CD14-positive monocyte (primary cell): ENCODE data around the gene BANP. TPM values are rescaled to one million over a fixed set of nuclear protein-coding genes. Genes with fewer than 3 reads are reported as not detected.

ENCODE experiments used
- DNase-seq, 3 donors: peaks; one replicate each; pipeline ENCODE4 v3.0.0-alpha.2; 2011 to 2022
- H2AFZ ChIP-seq: 2 replicates; pipeline ENCODE4 v1.6.0; 2012; ENCODE audit warnings: mild to moderate bottlenecking, low read depth, low read length, inconsistent platforms; ENCODE audit not compliant: insufficient read depth, poor library complexity, severe bottlenecking
- H3K27ac ChIP-seq, 2 donors: 1 replicate in 1 of 2; 2 replicates in 1 of 2; pipeline ENCODE4 v1.5.1; 2012 to 2013; ENCODE audit warnings: low read length in 2 of 2, control low read depth in 1 of 2, inconsistent platforms in 1 of 2, low read depth in 1 of 2, mild to moderate bottlenecking in 1 of 2
- H3K27me3 ChIP-seq, 2 donors: one replicate each; pipeline versions ENCODE4 v1.6.0 to v1.6.1; 2011 to 2013; ENCODE audit warnings: low read length in 2 of 2; ENCODE audit not compliant: control insufficient read depth in 2 of 2, insufficient read depth in 2 of 2
- H3K36me3 ChIP-seq, 2 donors: replicated peaks in 1 of 2; 1 replicate in 1 of 2; 2 replicates in 1 of 2; pipeline versions ENCODE4 v1.5.1 to v1.6.1; 2012 to 2013; ENCODE audit warnings: low read length in 2 of 2, control low read depth in 1 of 2, inconsistent platforms in 1 of 2, mild to moderate bottlenecking in 1 of 2; ENCODE audit not compliant: insufficient read depth in 2 of 2, control insufficient read depth in 1 of 2
- H3K4me1 ChIP-seq, 2 donors: 1 replicate in 1 of 2; 2 replicates in 1 of 2; pipeline versions ENCODE4 v1.5.1 to v1.6.1; 2012 to 2013; ENCODE audit warnings: low read length in 2 of 2, control low read depth in 1 of 2, inconsistent platforms in 1 of 2, mild to moderate bottlenecking in 1 of 2, moderate library complexity in 1 of 2; ENCODE audit not compliant: insufficient read depth in 2 of 2, control insufficient read depth in 1 of 2
- H3K4me2 ChIP-seq: replicated peaks from 2 replicates; pipeline ENCODE3; 2012; ENCODE audit warnings: low read length, moderate library complexity, mild to moderate bottlenecking; ENCODE audit not compliant: poor library complexity, severe bottlenecking; ENCODE audit errors: extremely low read depth
- H3K4me3 ChIP-seq, 3 experiments: fragments of 200-600 bp in 1 of 3; sonication (generic) in 1 of 3; replicated peaks in 1 of 3; 1 replicate in 2 of 3; 2 replicates in 1 of 3; pipeline ENCODE4 v1.5.1; 2011 to 2013; ENCODE audit warnings: low read length in 3 of 3, mild to moderate bottlenecking in 3 of 3, control low read depth in 2 of 3, low read depth in 2 of 3, inconsistent platforms in 1 of 3, moderate library complexity in 1 of 3
- H3K79me2 ChIP-seq: 2 replicates; pipeline ENCODE4 v1.6.0; 2012; ENCODE audit warnings: mild to moderate bottlenecking, control low read depth, inconsistent platforms, low read length, moderate library complexity; ENCODE audit not compliant: insufficient read depth
- H3K9ac ChIP-seq: 2 replicates; pipeline ENCODE4 v1.6.0; 2017; ENCODE audit warnings: low read length, mild to moderate bottlenecking; ENCODE audit not compliant: insufficient read depth, poor library complexity, severe bottlenecking
- H3K9me3 ChIP-seq, 2 donors: replicated peaks in 1 of 2; 1 replicate in 1 of 2; 2 replicates in 1 of 2; pipeline versions ENCODE4 v1.5.1 to v1.6.1; 2012 to 2013; ENCODE audit warnings: low read length in 2 of 2, control low read depth in 1 of 2; ENCODE audit not compliant: control insufficient read depth in 1 of 2, insufficient read depth in 1 of 2
- H4K20me1 ChIP-seq: 2 replicates; pipeline ENCODE4 v1.6.0; 2012; ENCODE audit warnings: mild to moderate bottlenecking, low read length, control low read depth, moderate library complexity; ENCODE audit not compliant: insufficient read depth
- H3K27ac Mint-ChIP-seq, 7 donors: one replicate each; pipeline ENCODE4 v1.8.0; 2020; ENCODE audit warnings: mild to moderate bottlenecking in 7 of 7, mixed read lengths in 7 of 7, moderate library complexity in 6 of 7, inconsistent platforms in 2 of 7
- H3K27me3 Mint-ChIP-seq, 3 donors: one replicate each; pipeline ENCODE4 v1.8.0; 2021 to 2022; ENCODE audit warnings: low read depth in 3 of 3, mild to moderate bottlenecking in 3 of 3, mixed read lengths in 3 of 3, moderate library complexity in 3 of 3, inconsistent platforms in 1 of 3
- H3K36me3 Mint-ChIP-seq, 2 donors: one replicate each; pipeline ENCODE4 v1.8.0; 2020; ENCODE audit warnings: mixed read lengths in 2 of 2, inconsistent platforms in 1 of 2, mild to moderate bottlenecking in 1 of 2
- H3K4me1 Mint-ChIP-seq: one replicate; pipeline ENCODE4 v1.8.0; 2020; ENCODE audit warnings: mild to moderate bottlenecking, mixed read lengths
- H3K4me3 Mint-ChIP-seq, 2 donors: one replicate each; pipeline ENCODE4 v1.8.0; 2020; ENCODE audit warnings: mild to moderate bottlenecking in 2 of 2, mixed read lengths in 2 of 2, moderate library complexity in 1 of 2
- H3K9me3 Mint-ChIP-seq, 7 donors: one replicate each; pipeline ENCODE4 v1.8.0; 2020 to 2022; ENCODE audit warnings: mixed read lengths in 7 of 7, mild to moderate bottlenecking in 6 of 7, moderate library complexity in 6 of 7, inconsistent platforms in 2 of 7
- WGBS: methylation state at CpG from one replicate; pipeline ENCODE4 v1.1.5; 2013; ENCODE audit warnings: missing lambda C conversion rate; ENCODE audit not compliant: insufficient coverage; 5-methylcytosine and 5-hydroxymethylcytosine counted together
- intact Hi-C, 2 donors: fragments of 100-400 bp; cut with micrococcal nuclease; formaldehyde crosslinking; loops; one replicate each; pipeline versions ENCODE4 v1.15.0 to v1.15.1; 2023
- polyA plus RNA-seq, 3 donors: library from polyadenylated mRNA; depleted of rRNA in 1 of 3; unstranded in 2 of 3; stranded (reverse) in 1 of 3; fragments of 300-500 nt in 2 of 3; fragments of >200 nt in 1 of 3; fragmentation: Illumina TruSeq in 2 of 3; gene quantifications; 1 replicate in 2 of 3; 2 replicates in 1 of 3; pipeline ENCODE4 v1.2.3, GENCODE V29; 2012 to 2021
- TF ChIP-seq, protein P1 (sequence below): fragments of 200-600 bp; IDR thresholded peaks from one replicate; pipeline ENCODE4 v1.8.0; 2022; ENCODE audit warnings: antibody characterized with exemption, mild to moderate bottlenecking

BANP gene
- polyA plus RNA-seq, 3 donors: 10.1 to 40.9 (median 11.7) TPM

DNA sequence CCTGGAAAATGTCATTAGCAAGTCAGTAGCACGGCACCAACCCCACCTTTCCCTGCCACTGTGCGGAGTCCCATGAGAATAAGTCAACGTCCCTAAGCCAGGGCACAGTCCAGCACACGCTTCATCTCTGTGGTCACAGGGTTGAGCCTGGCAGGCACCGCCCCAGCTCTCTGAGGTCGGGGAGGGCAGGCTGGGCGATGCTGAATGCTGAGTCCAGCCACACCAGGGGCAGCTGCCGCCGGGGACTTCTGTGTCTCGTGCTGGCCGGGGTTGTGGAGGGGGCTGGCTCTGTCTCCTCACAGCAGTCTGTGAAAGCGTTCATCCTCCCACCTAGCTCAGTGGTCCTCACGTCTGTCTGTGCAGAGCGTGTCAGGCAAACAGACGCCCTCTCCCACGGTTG, 53.2 kb downstream of the BANP start:
- Histone ChIP-seq H3K27ac (no peak overlapping the region), H4K20me1 (peaks cover 41% of the 10 kb centered on the region), H3K9me3 (no peaks in the 10 kb centered on the region), H3K4me1 (peaks cover 13 to 18% of the 10 kb centered on the region in 2 donors), H2AFZ (no peak overlapping the region), H3K4me3 (no peak overlapping the region), H3K79me2 (peaks cover 8% of the 10 kb centered on the region), H3K27me3 (no peaks in the 10 kb centered on the region), H3K36me3 (peaks cover 29 to 72% of the 10 kb centered on the region in 2 donors), H3K4me2 (no peak overlapping the region), H3K9ac (no peak overlapping the region)
- Mint-ChIP-seq H3K27ac (peak overlapping the region in 2 of 7 donors; percentile 16 to 31), H3K4me3 (no peak overlapping the region), H3K36me3 (peaks cover 57 to 61% of the 10 kb centered on the region in 2 donors), H3K9me3 (no peaks in the 10 kb centered on the region), H3K4me1 (peaks cover 20% of the 10 kb centered on the region), H3K27me3 (peaks cover 0 to 4% (median 0%) of the 10 kb centered on the region in 3 donors)
- DNase-seq: no peak
- intact Hi-C loops: loop anchor here in 1 of 2 donors (2.0 to 10.0 kb wide), 3 partner anchors 48 to 230 kb away; no protein-coding TSS in a partner anchor
- 94% methylated on average over 9 of the region's 16 CpGs for WGBS
- TF ChIP-seq, protein P1, sequence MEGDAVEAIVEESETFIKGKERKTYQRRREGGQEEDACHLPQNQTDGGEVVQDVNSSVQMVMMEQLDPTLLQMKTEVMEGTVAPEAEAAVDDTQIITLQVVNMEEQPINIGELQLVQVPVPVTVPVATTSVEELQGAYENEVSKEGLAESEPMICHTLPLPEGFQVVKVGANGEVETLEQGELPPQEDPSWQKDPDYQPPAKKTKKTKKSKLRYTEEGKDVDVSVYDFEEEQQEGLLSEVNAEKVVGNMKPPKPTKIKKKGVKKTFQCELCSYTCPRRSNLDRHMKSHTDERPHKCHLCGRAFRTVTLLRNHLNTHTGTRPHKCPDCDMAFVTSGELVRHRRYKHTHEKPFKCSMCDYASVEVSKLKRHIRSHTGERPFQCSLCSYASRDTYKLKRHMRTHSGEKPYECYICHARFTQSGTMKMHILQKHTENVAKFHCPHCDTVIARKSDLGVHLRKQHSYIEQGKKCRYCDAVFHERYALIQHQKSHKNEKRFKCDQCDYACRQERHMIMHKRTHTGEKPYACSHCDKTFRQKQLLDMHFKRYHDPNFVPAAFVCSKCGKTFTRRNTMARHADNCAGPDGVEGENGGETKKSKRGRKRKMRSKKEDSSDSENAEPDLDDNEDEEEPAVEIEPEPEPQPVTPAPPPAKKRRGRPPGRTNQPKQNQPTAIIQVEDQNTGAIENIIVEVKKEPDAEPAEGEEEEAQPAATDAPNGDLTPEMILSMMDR: no peak

DNA sequence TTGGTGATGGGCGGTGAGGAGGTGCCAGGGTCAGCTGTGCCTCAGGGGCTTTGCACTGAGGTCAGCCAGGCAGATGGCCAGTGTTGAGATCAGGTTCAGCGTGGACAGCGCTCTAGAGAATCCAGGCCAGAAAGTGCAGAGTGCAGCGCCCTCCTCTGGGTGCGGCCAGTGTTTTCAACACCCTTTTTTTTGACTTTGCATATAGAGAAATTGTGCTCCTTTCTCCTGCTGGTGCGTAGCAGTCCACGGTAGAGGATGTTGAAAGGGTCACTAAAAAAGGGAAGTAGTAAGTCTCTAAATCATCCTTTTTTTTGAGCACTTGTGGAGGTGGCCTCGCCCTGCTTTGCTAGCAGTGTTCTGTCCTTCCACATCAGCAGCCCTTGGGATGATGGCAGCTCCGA, 53.9 kb downstream of the BANP start:
- Mint-ChIP-seq H3K36me3 (peaks cover 65 to 69% of the 10 kb centered on the region in 2 donors), H3K9me3 (no peaks in the 10 kb centered on the region), H3K4me3 (no peak overlapping the region), H3K4me1 (peaks cover 20% of the 10 kb centered on the region), H3K27me3 (peaks cover 0 to 4% (median 0%) of the 10 kb centered on the region in 3 donors), H3K27ac (peak overlapping the region; percentile 75 to 89 (median 82))
- DNase-seq: peak; percentile 76 to 81 (median 80)
- H3K4me2 ChIP-seq: no peak overlapping the region
- H3K9ac ChIP-seq: no peak overlapping the region
- TF ChIP-seq, protein P1: peak; percentile 74
- H3K9me3 ChIP-seq: no peaks in the 10 kb centered on the region
- H4K20me1 ChIP-seq: peaks cover 49% of the 10 kb centered on the region
- peaks cover 8% of the 10 kb centered on the region for H3K79me2 ChIP-seq
- H2AFZ ChIP-seq: no peak overlapping the region
- no peak overlapping the region for H3K4me3 ChIP-seq
- H3K27me3 ChIP-seq: no peaks in the 10 kb centered on the region
- H3K36me3 ChIP-seq: peaks cover 37 to 79% of the 10 kb centered on the region in 2 donors
- intact Hi-C loops: loop anchor here in 1 of 2 donors (2.0 to 10.0 kb wide), 3 partner anchors 48 to 230 kb away; no protein-coding TSS in a partner anchor
- H3K27ac ChIP-seq: peak overlapping the region in 1 of 2 donors; percentile 66
- WGBS: 38% methylated on average over 6 of the region's 9 CpGs
- H3K4me1 ChIP-seq: peaks cover 13 to 18% of the 10 kb centered on the region in 2 donors
